ENCODE results near the gene TRAPPC5. TPM values are rescaled to one million over a fixed set of nuclear protein-coding genes. Genes with fewer than 3 reads are reported as not detected.

Gene TRAPPC5
- total and polyA plus RNA-seq, 2 experiments from 2014 or later, result 95.9 to 120 TPM

DNA sequence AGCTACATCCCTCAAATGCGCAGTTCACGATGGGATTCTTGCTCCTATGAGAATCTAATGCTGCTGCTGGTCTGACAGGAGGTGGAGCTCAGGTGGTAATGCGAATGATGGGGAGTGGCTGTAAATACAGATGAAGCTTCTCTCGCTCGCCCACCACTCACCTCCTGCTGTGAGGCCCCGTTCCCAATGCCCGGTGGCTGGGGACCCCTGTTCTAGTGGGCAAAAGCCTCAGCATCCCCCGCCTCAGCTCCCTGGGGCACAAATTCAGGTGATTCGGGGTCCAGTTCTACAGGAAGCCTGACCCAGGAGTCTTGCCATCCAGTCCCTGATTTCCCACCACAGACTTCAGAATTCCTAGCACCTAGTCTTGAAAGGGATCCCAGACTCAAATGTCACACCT, 8.1 kb upstream of the TRAPPC5 start:
- Histone ChIP-seq H3K27me3 (peaks cover 65% of the 10 kb centered on the region), H3K27ac (no peak overlapping the region), H3K36me3 (no peaks in the 10 kb centered on the region), H3K4me1 (ENCODE audit: low read depth) (no peaks in the 10 kb centered on the region), H3K9me3 (ENCODE audit: low read depth) (no peaks in the 10 kb centered on the region), H3K4me3 (no peak overlapping the region)
- TF ChIP-seq, protein P1, sequence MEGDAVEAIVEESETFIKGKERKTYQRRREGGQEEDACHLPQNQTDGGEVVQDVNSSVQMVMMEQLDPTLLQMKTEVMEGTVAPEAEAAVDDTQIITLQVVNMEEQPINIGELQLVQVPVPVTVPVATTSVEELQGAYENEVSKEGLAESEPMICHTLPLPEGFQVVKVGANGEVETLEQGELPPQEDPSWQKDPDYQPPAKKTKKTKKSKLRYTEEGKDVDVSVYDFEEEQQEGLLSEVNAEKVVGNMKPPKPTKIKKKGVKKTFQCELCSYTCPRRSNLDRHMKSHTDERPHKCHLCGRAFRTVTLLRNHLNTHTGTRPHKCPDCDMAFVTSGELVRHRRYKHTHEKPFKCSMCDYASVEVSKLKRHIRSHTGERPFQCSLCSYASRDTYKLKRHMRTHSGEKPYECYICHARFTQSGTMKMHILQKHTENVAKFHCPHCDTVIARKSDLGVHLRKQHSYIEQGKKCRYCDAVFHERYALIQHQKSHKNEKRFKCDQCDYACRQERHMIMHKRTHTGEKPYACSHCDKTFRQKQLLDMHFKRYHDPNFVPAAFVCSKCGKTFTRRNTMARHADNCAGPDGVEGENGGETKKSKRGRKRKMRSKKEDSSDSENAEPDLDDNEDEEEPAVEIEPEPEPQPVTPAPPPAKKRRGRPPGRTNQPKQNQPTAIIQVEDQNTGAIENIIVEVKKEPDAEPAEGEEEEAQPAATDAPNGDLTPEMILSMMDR (IDR thresholded peaks at IDR 0.05; ENCODE audit: low read depth, low read length), result no peak
- no peak for DNase-seq (ENCODE audit: low read depth in 1 of 2, low spot score in 1 of 2)

DNA sequence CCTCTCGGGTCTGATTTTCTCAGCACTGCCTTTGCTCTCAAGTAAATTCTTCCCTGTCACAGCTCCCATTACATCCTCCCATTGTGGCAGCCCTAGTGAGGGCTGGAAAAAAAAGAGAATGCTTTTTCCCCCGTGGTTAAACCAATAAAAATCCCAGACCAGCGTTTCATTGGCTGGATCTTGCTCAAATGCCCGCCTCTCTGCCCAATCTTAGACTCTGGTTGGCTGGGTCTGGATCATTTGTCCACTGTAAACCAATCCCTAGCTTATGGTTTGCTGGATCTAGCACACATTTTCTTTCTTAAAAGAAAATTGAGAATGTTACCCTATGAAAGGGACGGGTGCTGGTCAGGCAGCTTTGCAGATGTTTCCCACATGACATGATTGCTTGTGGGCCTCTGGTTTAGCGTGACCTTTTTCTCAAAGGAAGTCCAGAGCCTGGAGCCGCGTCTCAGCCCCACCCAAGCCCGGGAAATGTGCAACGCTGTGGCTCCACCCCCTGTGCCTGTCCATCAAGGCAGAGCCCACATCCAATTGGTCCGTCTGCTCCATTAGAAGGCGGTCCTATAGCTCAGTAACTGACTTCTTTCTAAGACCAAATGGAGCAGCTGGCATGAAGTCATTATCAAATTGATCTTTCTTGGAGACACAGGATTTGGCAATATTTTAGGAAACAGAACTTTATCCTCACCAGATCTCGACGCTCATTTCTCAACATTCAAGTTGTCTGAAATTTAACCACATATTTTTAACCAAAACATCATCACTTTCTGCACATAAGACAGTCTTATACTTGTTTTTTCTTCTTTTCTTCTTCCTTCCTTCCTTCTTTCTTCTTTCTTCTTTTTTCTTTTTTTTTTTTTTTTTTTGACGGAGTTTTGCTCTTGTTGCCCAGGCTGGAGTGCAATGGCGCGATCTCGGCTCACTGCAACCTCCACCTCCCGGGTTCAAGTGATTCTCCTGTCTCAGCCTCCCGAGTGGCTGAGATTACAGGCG, 6.3 kb upstream of the TRAPPC5 start:
- TF ChIP-seq, protein P1 (IDR thresholded peaks at IDR 0.05; ENCODE audit: low read depth, low read length), result no peak
- Histone ChIP-seq H3K27me3 (peaks cover 51% of the 10 kb centered on the region), H3K27ac (no peak overlapping the region), H3K4me3 (no peak overlapping the region), H3K36me3 (no peaks in the 10 kb centered on the region), H3K4me1 (ENCODE audit: low read depth) (no peaks in the 10 kb centered on the region), H3K9me3 (ENCODE audit: low read depth) (no peaks in the 10 kb centered on the region)
- peak; percentile 20 to 63 for DNase-seq (ENCODE audit: low read depth in 1 of 2, low spot score in 1 of 2)

DNA sequence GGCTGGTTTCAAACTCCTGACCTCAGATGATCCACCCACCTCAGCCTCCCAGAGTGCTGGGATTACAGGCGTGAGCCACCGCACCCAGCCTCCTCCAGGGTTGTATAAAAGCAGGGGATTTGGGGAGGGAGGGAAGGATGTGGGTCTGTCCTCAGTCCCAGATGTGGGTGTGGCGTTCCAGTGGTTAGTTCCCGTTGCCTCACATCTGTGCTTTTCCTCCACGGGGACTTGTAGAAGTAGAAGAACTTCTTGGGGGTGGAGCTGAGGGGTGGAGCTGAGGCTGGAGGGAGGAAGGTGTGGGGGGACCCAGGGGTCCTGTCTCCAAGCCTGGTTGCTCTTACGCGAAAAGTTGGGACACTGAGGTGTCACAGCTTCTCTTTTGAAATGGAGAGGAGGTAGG, 4.3 kb upstream of the TRAPPC5 start:
- TF ChIP-seq, protein P1 (IDR thresholded peaks at IDR 0.05; ENCODE audit: low read depth, low read length), result no peak
- H3K27me3 ChIP-seq, result peaks cover 33% of the 10 kb centered on the region
- H3K4me3 ChIP-seq, result no peak overlapping the region
- H3K27ac ChIP-seq, result no peak overlapping the region
- H3K4me1 ChIP-seq (ENCODE audit: low read depth), result no peaks in the 10 kb centered on the region
- no peaks in the 10 kb centered on the region for H3K36me3 ChIP-seq
- no peak for DNase-seq (ENCODE audit: low read depth in 1 of 2, low spot score in 1 of 2)
- no peaks in the 10 kb centered on the region for H3K9me3 ChIP-seq (ENCODE audit: low read depth)

DNA sequence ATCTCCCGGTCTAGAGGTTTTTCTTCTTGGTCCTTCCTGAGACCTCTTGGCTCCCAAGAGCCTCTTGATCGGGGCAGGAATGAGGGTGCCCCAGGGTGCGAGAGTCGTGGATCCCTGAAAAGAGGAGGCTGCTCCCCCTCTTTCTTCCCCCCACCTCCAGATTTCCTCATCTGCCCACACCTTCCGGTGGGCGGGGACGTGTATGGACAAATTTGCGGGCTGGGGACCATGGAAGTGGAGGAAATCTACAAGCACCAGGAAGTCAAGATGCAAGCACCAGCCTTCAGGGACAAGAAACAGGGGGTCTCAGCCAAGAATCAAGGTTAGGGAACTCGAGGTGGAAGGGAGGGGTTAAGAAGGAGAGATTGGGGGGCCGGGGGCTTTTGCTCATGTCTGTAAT, 3.8 kb upstream of the TRAPPC5 start, which contains the start of gene MCEMP1:
Gene MCEMP1, plus strand, starts transcription at position 237 of the 400 bp plus-strand sequence. Its CDS starts 31 bp downstream, at position 268.
- Histone ChIP-seq H3K4me1 (ENCODE audit: low read depth) (no peaks in the 10 kb centered on the region), H3K36me3 (no peaks in the 10 kb centered on the region), H3K4me3 (no peak within 1 kb of the TSS), H3K27ac (no peak within 1 kb of the TSS), H3K27me3 (peaks cover 28% of the 10 kb centered on the region), H3K9me3 (ENCODE audit: low read depth) (no peaks in the 10 kb centered on the region)
- TF ChIP-seq, protein P1 (IDR thresholded peaks at IDR 0.05; ENCODE audit: low read depth, low read length), result no peak
- no peak for DNase-seq (ENCODE audit: low read depth in 1 of 2, low spot score in 1 of 2)

DNA sequence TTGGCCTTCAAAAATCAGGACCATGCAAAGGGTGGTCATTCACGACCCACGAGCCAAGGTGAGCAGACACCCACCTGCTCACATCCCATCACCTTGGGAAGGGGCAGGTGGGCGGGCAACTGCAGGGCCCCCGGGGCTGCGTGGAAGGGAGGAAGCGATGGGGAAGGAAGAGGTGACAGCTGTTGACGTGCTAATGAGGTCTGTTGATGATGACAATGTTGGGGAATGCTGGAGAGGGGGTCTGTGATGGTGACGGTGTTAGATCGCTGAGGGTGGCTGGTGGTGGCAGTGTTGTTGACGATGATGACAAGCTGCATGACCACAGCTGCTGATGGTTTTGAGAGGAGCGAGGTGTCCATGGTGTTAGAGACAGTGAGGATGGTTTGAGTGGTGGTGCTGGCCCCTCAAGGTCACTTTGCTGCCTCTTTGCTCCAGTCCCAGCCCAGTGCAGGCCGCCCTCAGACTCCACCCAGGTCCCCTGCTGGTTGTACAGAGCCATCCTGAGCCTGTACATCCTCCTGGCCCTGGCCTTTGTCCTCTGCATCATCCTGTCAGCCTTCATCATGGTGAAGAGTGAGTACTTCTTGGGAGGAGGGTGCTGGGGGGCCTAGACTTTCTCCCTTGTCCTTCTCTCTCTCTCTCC, 2.8 kb upstream of the TRAPPC5 start:
- no peak for DNase-seq (ENCODE audit: low read depth in 1 of 2, low spot score in 1 of 2)
- Histone ChIP-seq H3K27me3 (peaks cover 18% of the 10 kb centered on the region), H3K4me3 (no peak overlapping the region), H3K27ac (no peak overlapping the region), H3K4me1 (ENCODE audit: low read depth) (no peaks in the 10 kb centered on the region), H3K9me3 (ENCODE audit: low read depth) (no peaks in the 10 kb centered on the region), H3K36me3 (peaks cover 3% of the 10 kb centered on the region)
- TF ChIP-seq, protein P1 (IDR thresholded peaks at IDR 0.05; ENCODE audit: low read depth, low read length), result no peak

Measured in cardiac muscle cell (in vitro differentiated cells and primary cell).